Endothelial cell of umbilical vein (primary cell): Measurements from ENCODE around the gene DLG5. TPM values are rescaled to one million over a fixed set of nuclear protein-coding genes. Genes with fewer than 3 reads are reported as not detected.

Experiments
- BruUV-seq: library from RNA; stranded (reverse); fragments of 400-500 nt; replicated peaks from 2 replicates; lab custom pipeline; 2021; lab: Mats Ljungman, UMichigan
- CTCF ChIA-PET: fragments of 300-600, 350-600 bp; sonication (Branson Sonifier 250); formaldehyde crosslinking; loops from one replicate; lab custom pipeline; 2021; ENCODE audit warnings: antibody characterized with exemption, inconsistent platforms; lab: Charles Lee
- POLR2A ChIA-PET: fragments of 300-600, 350-600 bp; sonication (Branson Sonifier 250); formaldehyde crosslinking; loops from one replicate; lab custom pipeline; 2021; ENCODE audit warnings: antibody characterized with exemption, inconsistent platforms; lab: Charles Lee
- DNase-seq: peaks from one replicate; pipeline ENCODE4 v3.0.0-alpha.2; 2011; ENCODE audit warnings: low read depth, low spot score
- FAIRE-seq: peaks from 2 replicates; lab custom pipeline; 2011; peaks lifted over from hg19 to GRCh38; lab: Jason Lieb, UNC
- H2AFZ ChIP-seq: 2 replicates; pipeline ENCODE4 v1.6.0; 2012; ENCODE audit warnings: low read depth, low read length, control low read depth, inconsistent platforms
- H3K27ac ChIP-seq: 2 replicates; pipeline ENCODE4 v1.5.1; 2011; ENCODE audit warnings: low read depth, mild to moderate bottlenecking, control low read depth, low read length, moderate library complexity; ENCODE audit not compliant: insufficient read depth
- H3K27me3 ChIP-seq, 2 experiments: 2 replicates each; pipeline versions ENCODE4 v1.6.0 to v1.6.1; 2011; ENCODE audit warnings: low read length in 2 of 2, mixed read lengths in 1 of 2; ENCODE audit not compliant: control insufficient read depth in 2 of 2, insufficient read depth in 2 of 2
- H3K36me3 ChIP-seq, 2 experiments: 2 replicates in 1 of 2; 3 replicates in 1 of 2; pipeline ENCODE4 v1.5.1; 2011; ENCODE audit warnings: low read length in 2 of 2, mild to moderate bottlenecking in 1 of 2, moderate library complexity in 1 of 2; ENCODE audit not compliant: control insufficient read depth in 2 of 2, insufficient read depth in 2 of 2; ENCODE audit errors: extremely low read depth in 1 of 2
- H3K4me1 ChIP-seq: 3 replicates; pipeline ENCODE4 v1.5.1; 2011; ENCODE audit warnings: mild to moderate bottlenecking, low read length; ENCODE audit not compliant: control insufficient read depth, insufficient read depth; ENCODE audit errors: extremely low read depth
- H3K4me2 ChIP-seq: 2 replicates; pipeline ENCODE4 v1.6.1; 2011; ENCODE audit warnings: low read length, control low read depth, mixed read lengths; ENCODE audit not compliant: insufficient read depth
- H3K4me3 ChIP-seq, 3 experiments: fragments of 200-600 bp in 1 of 3; sonication (generic), shearing (Covaris generic) in 1 of 3; replicated peaks in 1 of 3; 2 replicates each; pipeline ENCODE4 v1.5.1; 2011 to 2016; ENCODE audit warnings: control low read depth in 3 of 3, low read length in 3 of 3, mild to moderate bottlenecking in 2 of 3, inconsistent platforms in 1 of 3, low read depth in 1 of 3, moderate library complexity in 1 of 3; ENCODE audit not compliant: insufficient read depth in 1 of 3
- H3K79me2 ChIP-seq: 2 replicates; pipeline ENCODE4 v1.6.0; 2012; ENCODE audit warnings: low read length, inconsistent platforms; ENCODE audit not compliant: control insufficient read depth, insufficient read depth
- H3K9ac ChIP-seq: replicated peaks from 2 replicates; pipeline ENCODE3; 2011; ENCODE audit warnings: low read length, control low read depth; ENCODE audit not compliant: insufficient read depth; ENCODE audit errors: extremely low read depth
- H3K9me1 ChIP-seq: replicated peaks from 3 replicates; pipeline ENCODE4 v1.6.0; 2011; ENCODE audit warnings: mild to moderate bottlenecking, low read length; ENCODE audit not compliant: control insufficient read depth, insufficient read depth; ENCODE audit errors: extremely low read depth
- H3K9me3 ChIP-seq: replicated peaks from 2 replicates; pipeline ENCODE4 v1.5.1; 2012; ENCODE audit warnings: low read length, inconsistent platforms; ENCODE audit not compliant: control insufficient read depth, insufficient read depth
- H4K20me1 ChIP-seq: replicated peaks from 2 replicates; pipeline ENCODE3; 2011; ENCODE audit warnings: mild to moderate bottlenecking, low read length; ENCODE audit not compliant: control insufficient read depth, insufficient read depth; ENCODE audit errors: extremely low read depth
- CTCF ChIP-seq, 2 donors: IDR thresholded peaks; 1 replicate in 1 of 2; 2 replicates in 1 of 2; pipeline ENCODE4 v1.5.1; 2011; ENCODE audit warnings: low read length in 2 of 2, mild to moderate bottlenecking in 2 of 2, moderate library complexity in 2 of 2, control low read depth in 1 of 2, inconsistent platforms in 1 of 2, low read depth in 1 of 2; ENCODE audit not compliant: insufficient read depth in 1 of 2; ENCODE audit errors: extremely low read depth in 1 of 2
- EZH2 ChIP-seq: IDR thresholded peaks from 2 replicates; pipeline ENCODE4 v1.6.1; 2012; ENCODE audit warnings: borderline replicate concordance, low read depth, mild to moderate bottlenecking, moderate library complexity, low read length, inconsistent platforms; ENCODE audit not compliant: severe bottlenecking
- FOS ChIP-seq: IDR thresholded peaks from 2 replicates; pipeline ENCODE4 v1.6.1; 2011; ENCODE audit warnings: mild to moderate bottlenecking, low read length, moderate library complexity, borderline replicate concordance; ENCODE audit not compliant: insufficient read depth
- GATA2 ChIP-seq: IDR thresholded peaks from 2 replicates; pipeline ENCODE4 v1.7.0; 2011; ENCODE audit warnings: low read depth, mild to moderate bottlenecking, moderate library complexity, mixed read lengths, low read length; ENCODE audit not compliant: insufficient read length, insufficient read depth
- JUN ChIP-seq: IDR thresholded peaks from 2 replicates; pipeline ENCODE4 v1.6.1; 2011; ENCODE audit warnings: borderline replicate concordance, low read depth; ENCODE audit not compliant: insufficient read length, insufficient read depth
- MYC ChIP-seq: IDR thresholded peaks from one replicate; pipeline ENCODE4 v1.6.1; 2011; ENCODE audit warnings: mild to moderate bottlenecking, low read depth, low read length
- POLR2A ChIP-seq: IDR thresholded peaks from 2 replicates; pipeline ENCODE4 v1.6.1; 2012; ENCODE audit warnings: low read depth, mild to moderate bottlenecking, control low read depth, low read length
- POLR2AphosphoS5 ChIP-seq: IDR thresholded peaks from 2 replicates; pipeline ENCODE4 v1.6.1; 2012; ENCODE audit warnings: low read depth, mild to moderate bottlenecking, control low read depth, low read length, moderate library complexity; ENCODE audit not compliant: insufficient read depth
- dilution Hi-C: fragments of 300-500 bp; cut with MboI; formaldehyde crosslinking; loops from one replicate; pipeline ENCODE4 v1.15.0; 2019; ENCODE audit warnings: low sequenced_read_pairs; ENCODE audit not compliant: extremely low pct_ligation_motif_present
- intact Hi-C: fragments of 100-400 bp; cut with micrococcal nuclease; formaldehyde crosslinking; loops from one replicate; pipeline ENCODE4 v1.10.0; 2022
- polyA plus RNA-seq, 4 experiments: library from polyadenylated mRNA; depleted of rRNA in 3 of 4; stranded (reverse) in 3 of 4; unstranded in 1 of 4; fragments of >200 nt; gene quantifications; 2 replicates each; pipeline versions ENCODE4 v1.2.1 to v1.2.3, GENCODE V29; 2011 to 2012; ENCODE audit warnings: missing spikeins in 1 of 4
- total RNA-seq: library from RNA; stranded (reverse); gene quantifications from 2 replicates; pipeline ENCODE4 v1.2.3, GENCODE V29; 2021
- TF ChIP-seq, protein P1 (sequence below): IDR thresholded peaks from 2 replicates; pipeline ENCODE4 v1.6.1; 2011; ENCODE audit not compliant: insufficient read depth, insufficient read length

DLG5 gene
- total and polyA plus RNA-seq, 2 donors (not counting 3 experiments of a cell fraction or from before 2014, with no cell fraction given): 12.3 to 24.9 TPM

DNA sequence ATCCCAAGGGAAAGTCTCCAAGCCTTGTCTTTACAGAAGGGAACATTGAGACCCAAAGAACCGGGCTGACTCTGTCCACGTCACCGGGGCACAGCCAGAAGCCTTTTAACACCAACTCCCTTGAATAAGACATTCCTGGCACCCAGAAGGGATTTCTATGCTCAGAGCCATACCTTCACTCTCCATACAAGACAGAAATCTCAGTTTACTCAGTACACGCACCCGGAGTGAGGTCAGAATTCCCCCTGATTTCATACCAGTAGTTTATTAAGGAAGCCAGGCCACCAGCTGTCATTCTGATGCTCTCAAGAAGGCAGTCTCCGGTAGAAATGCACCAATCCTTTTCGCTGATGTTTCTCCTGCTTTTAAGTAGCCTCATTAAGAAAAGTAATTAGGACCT, 154.7 kb downstream of the DLG5 start:
- H3K27me3 ChIP-seq: no peaks in the 10 kb centered on the region
- no TSS peak for BruUV-seq
- no peaks in the 10 kb centered on the region for H3K9me3 ChIP-seq
- DNase-seq (no peak), FAIRE-seq (no peak)
- H3K9me1 ChIP-seq: no peaks in the 10 kb centered on the region
- no peaks in the 10 kb centered on the region for H3K36me3 ChIP-seq
- POLR2A ChIA-PET: no interaction called here
- H4K20me1 ChIP-seq: no peaks in the 10 kb centered on the region
- H3K79me2 ChIP-seq: no peaks in the 10 kb centered on the region
- no peak overlapping the region for H3K4me3 ChIP-seq
- dilution Hi-C loops: no loop called here
- no peak overlapping the region for H2AFZ ChIP-seq
- CTCF ChIA-PET: interaction anchor here (1.2 kb wide), 1 partner anchor 15 kb away, joined by 4 read pairs; no protein-coding TSS in a partner anchor
- H3K4me2 ChIP-seq: no peak overlapping the region
- no peaks in the 10 kb centered on the region for H3K4me1 ChIP-seq
- TF ChIP-seq POLR2AphosphoS5: no peak
- no peak for TF ChIP-seq FOS
- TF ChIP-seq, protein P1, sequence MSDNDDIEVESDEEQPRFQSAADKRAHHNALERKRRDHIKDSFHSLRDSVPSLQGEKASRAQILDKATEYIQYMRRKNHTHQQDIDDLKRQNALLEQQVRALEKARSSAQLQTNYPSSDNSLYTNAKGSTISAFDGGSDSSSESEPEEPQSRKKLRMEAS: no peak
- TF ChIP-seq GATA2: no peak
- TF ChIP-seq JUN: no peak
- TF ChIP-seq EZH2: no peak
- H3K27ac ChIP-seq: no peak overlapping the region
- intact Hi-C loops: no loop called here
- H3K9ac ChIP-seq: no peak overlapping the region

DNA sequence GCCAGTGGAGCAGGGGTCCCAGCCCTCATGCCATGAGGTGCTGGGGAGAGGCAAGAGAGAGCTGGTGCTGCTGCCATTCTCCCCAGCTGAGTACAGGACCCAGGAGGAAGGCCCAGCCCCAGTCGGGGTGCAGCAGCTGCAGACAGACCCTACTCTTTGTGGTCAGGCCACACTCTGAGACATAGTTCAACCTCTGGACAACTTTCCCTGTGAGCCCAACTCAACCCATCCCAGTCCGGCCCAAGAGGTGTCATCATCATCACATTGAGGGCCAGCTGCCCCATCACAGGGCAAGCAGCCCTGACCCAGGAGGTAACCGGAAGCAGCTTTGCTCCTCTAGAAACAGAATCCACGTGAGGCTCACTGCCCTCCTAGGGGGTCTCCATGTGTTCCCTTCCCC, 155.1 kb downstream of the DLG5 start:
- DNase-seq: no peak
- intact Hi-C loops: no loop called here
- TF ChIP-seq POLR2A (no peak), MYC (no peak), JUN (no peak), POLR2AphosphoS5 (no peak), GATA2 (no peak), EZH2 (no peak), FOS (no peak), CTCF (IDR thresholded peaks at IDR 0.05; ENCODE audit: extremely low read depth in 1 of 2, insufficient read depth in 1 of 2, low read depth in 1 of 2, low read length in 2 of 2) (no peak)
- TF ChIP-seq, protein P1: no peak
- Histone ChIP-seq H3K9me3 (no peaks in the 10 kb centered on the region), H4K20me1 (no peaks in the 10 kb centered on the region), H3K79me2 (no peaks in the 10 kb centered on the region), H3K4me3 (no peak overlapping the region), H3K27me3 (no peaks in the 10 kb centered on the region), H3K9me1 (no peaks in the 10 kb centered on the region), H3K4me2 (no peak overlapping the region), H3K36me3 (no peaks in the 10 kb centered on the region), H3K4me1 (no peaks in the 10 kb centered on the region), H3K27ac (no peak overlapping the region), H3K9ac (no peak overlapping the region), H2AFZ (no peak overlapping the region)
- CTCF ChIA-PET: interaction anchor here (1.2 kb wide), 1 partner anchor 15 kb away, joined by 4 read pairs; no protein-coding TSS in a partner anchor
- FAIRE-seq: no peak
- dilution Hi-C loops: no loop called here
- POLR2A ChIA-PET: interaction anchor here (0.7 kb wide), 1 partner anchor 263 kb away, joined by 8 read pairs; no protein-coding TSS in a partner anchor
- BruUV-seq: no TSS peak
